GM19351 (cell line): ENCODE measurements around the gene ZNF224.
A peak's percentile ranks its signal among the peaks of the same experiment; 100 is the strongest.
"Not testable (repeated sequence)": the region's sequence is repeated elsewhere in the genome, so short reads cannot be mapped to it uniquely, and the experiment has no call there.

ENCODE experiments used
- ATAC-seq: cut with Tn5 transposase; IDR thresholded peaks from one replicate; pipeline ENCODE4 v1.9.1; 2021; ENCODE audit warnings: mild to moderate bottlenecking, moderate library complexity; ENCODE audit not compliant: unreplicated experiment

Gene ZNF224

DNA sequence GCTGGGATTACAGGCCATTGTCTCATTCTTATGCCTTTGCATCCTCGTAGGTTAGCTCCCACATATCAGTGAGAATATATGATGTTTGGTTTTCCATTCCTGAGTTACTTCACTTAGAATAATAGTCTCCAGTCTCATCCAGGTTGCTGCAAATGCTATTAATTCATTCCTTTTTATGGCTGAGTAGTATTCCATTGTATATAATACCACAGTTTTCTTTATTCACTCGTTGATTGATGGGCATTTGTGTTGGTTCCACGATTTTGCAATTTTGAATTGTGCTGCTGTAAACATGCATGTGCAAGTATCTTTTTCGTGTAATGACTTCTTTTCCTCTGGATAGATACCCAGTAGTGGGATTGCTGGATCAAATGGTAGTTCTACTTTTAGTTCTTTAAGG is 27.0 kb downstream of the ZNF224 start:
- ATAC-seq, result not testable (repeated sequence)

DNA sequence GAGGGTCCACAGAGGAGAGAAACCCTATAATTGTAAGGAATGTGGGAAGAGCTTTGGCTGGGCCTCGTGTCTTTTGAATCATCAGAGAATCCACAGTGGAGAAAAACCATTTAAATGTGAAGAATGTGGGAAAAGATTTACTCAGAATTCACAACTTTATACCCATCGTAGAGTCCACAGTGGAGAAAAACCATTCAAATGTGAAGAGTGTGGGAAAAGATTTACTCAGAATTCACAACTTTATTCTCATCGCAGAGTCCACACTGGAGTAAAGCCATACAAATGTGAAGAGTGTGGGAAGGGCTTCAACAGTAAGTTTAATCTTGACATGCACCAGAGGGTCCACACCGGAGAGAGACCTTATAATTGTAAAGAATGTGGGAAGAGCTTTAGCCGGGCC is 37.8 kb downstream of the ZNF224 start:
- ATAC-seq, result no peak

DNA sequence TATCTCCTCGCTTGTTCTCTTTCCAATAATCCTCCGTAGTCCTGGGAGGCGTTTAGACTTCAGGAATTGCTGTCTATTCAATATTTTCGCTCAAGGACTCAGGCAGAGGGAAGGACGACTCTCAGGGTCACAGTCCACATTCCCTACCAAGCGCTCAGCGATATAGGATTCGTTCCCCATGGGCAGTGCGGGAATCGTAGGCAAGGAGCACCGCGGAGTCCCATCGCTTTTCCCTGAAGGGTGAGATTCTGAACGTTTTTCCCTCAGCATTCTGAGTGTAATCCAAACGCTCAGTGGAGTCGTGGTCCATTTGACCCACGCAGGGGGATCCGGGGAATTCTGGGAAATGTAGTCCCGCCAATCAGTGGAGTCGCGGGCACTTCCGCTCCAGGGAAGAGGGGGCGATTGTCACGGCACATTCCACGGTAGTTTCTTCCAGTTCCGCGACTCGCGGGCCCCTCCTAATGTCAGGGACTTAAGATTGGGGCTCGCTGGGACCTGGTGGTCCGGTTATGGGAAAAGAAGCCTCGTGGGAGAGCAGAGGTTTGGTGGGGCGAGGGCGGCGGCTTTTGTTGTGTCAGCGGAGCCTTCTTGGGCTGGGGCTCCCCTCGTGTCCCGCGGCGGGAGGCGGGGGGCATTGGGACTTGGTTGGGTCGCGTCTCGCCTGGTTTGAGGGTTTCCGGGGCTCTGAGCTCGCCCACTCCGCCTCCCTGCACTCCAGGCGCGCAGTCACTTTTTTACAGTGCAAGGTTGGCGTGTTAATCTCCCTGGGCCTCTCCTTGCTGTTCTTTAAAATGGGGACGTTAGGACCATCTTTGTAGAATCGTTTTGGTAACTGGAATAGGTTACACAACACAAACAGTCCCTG is 47.3 kb downstream of the ZNF224 start, which contains the start of gene ZNF234:
Gene ZNF234, plus strand, starts transcription at position 364 of the 868 bp plus-strand sequence. CDS start 3,079 bp downstream, outside the sequence.
- peak; percentile 87 for ATAC-seq

DNA sequence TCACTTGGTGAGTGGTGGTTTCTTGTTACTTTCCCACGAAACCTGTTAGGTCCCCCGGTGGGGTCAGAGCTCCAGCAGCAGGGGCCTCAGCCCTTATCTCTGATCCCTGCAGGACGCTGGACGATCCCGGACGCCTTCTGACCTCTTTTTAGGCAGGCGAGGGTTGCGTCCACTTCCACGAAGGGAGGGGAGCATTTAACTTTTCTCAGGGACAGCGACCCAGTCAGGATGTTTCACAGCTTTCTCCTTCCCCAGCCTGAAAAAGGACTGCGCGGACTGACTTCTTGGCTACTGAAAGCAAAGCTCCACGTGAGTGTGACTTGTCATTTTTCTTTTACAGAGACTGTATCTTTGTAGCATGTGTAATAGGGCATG is 47.9 kb downstream of the ZNF224 start:
- ATAC-seq, result no peak

DNA sequence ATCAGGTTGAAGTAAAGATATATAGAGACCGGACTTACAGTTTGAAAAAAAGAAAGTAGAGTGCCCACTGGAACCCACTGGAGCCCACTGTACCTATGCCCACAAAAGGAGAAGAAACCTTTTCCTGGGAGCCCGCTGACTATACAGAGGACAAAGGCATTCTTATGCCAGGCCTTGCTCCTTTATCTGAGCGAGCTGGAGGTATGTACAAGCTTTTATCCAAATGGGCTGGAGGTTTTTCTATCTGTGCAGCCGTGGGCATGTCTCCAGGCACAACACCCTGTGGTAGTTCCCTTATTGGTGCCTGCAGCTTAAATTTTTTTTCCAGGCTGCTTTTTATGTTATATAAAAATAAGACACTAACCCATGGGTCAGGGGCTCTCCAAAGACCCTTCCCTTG is 55.6 kb downstream of the ZNF224 start:
- no peak for ATAC-seq

DNA sequence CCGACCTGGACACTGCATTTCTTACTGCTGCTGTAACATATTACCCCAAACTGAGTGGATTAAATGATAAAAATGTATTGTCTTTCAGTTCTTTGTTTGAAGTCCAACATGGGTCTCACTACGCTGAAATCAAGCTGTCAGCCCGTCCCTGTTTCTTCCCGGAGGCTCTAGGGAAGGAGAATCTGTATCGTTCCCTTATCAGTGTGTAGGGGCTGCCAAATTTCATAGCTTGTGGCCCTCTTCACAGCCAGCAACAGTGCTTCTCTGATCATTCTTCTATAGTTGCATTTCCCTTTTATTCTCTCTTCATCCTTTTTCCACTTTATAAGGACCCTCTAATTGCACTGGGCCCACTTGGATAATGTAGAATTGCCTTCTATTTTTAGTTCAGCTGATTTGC is 57.3 kb downstream of the ZNF224 start:
- no peak for ATAC-seq

DNA sequence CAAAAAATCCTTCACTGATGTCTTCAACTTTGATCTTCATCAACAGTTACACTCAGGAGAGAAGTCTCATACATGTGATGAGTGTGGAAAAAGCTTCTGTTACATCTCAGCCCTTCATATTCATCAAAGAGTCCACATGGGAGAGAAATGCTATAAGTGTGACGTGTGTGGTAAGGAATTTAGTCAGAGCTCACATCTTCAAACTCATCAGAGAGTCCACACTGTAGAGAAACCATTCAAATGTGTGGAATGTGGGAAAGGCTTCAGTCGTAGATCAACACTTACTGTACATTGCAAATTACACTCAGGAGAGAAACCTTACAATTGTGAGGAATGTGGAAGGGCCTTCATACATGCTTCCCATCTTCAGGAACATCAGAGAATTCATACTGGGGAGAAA is 62.3 kb downstream of the ZNF224 start:
- ATAC-seq, result no peak
